Activated naive CD4-positive, alpha-beta T cell treated with anti-CD3 and anti-CD28 coated beads, Interleukin-2, amount 10 ng/mL, durations not matched to agents 7 days and 5 days (primary cell): ENCODE data around the gene FGF11.

Experiments
- CTCF ChIA-PET: fragments of 350-600 bp; sonication (Branson Sonifier 250); formaldehyde crosslinking; loops from one replicate; lab custom pipeline; 2021; ENCODE audit warnings: antibody characterized with exemption; lab: Charles Lee
- DNase-seq: peaks from one replicate; pipeline ENCODE4 v3.0.0-alpha.2; 2020
- H3K27ac Mint-ChIP-seq: one replicate; pipeline ENCODE4 v1.8.0; 2021; ENCODE audit warnings: mild to moderate bottlenecking, moderate library complexity, mixed read lengths
- H3K27me3 Mint-ChIP-seq: one replicate; pipeline ENCODE4 v1.8.0; 2021; ENCODE audit warnings: mild to moderate bottlenecking, mixed read lengths
- H3K36me3 Mint-ChIP-seq: one replicate; pipeline ENCODE4 v1.8.0; 2021; ENCODE audit warnings: mixed read lengths
- H3K4me1 Mint-ChIP-seq: one replicate; pipeline ENCODE4 v1.8.0; 2021; ENCODE audit warnings: mixed read lengths
- H3K4me3 Mint-ChIP-seq: one replicate; pipeline ENCODE4 v1.8.0; 2021; ENCODE audit warnings: mild to moderate bottlenecking, moderate library complexity, mixed read lengths
- H3K9me3 Mint-ChIP-seq: one replicate; pipeline ENCODE4 v1.8.0; 2021; ENCODE audit warnings: mixed read lengths

FGF11 gene

GRCh38 chr17:7429722-7430121 lies 9.6 kb upstream of the FGF11 start:
- Mint-ChIP-seq H3K4me3 (no peak overlapping the region), H3K4me1 (peaks cover under 1% of the 10 kb centered on the region), H3K27me3 (peaks cover 8% of the 10 kb centered on the region), H3K9me3 (no peaks in the 10 kb centered on the region), H3K27ac (no peak overlapping the region), H3K36me3 (no peaks in the 10 kb centered on the region)
- DNase-seq, result no peak
- CTCF ChIA-PET, result no interaction called here

GRCh38 chr17:7431231-7431630 lies 8.1 kb upstream of the FGF11 start:
- CTCF ChIA-PET, result interaction anchor here (1.3 kb wide), 1 partner anchor 76 kb away, joined by 4 read pairs; the partner anchor contains the start of gene TMEM95
- H3K36me3 Mint-ChIP-seq, result peaks cover 2% of the 10 kb centered on the region
- peaks cover 13% of the 10 kb centered on the region for H3K4me1 Mint-ChIP-seq
- H3K4me3 Mint-ChIP-seq, result no peak overlapping the region
- DNase-seq, result no peak
- H3K27me3 Mint-ChIP-seq, result peaks cover 5% of the 10 kb centered on the region
- no peak overlapping the region for H3K27ac Mint-ChIP-seq
- no peaks in the 10 kb centered on the region for H3K9me3 Mint-ChIP-seq

GRCh38 chr17:7432296-7432695 lies 7.0 kb upstream of the FGF11 start:
- Mint-ChIP-seq H3K9me3 (no peaks in the 10 kb centered on the region), H3K4me3 (no peak overlapping the region), H3K27me3 (peaks cover 5% of the 10 kb centered on the region), H3K36me3 (peaks cover 5% of the 10 kb centered on the region), H3K4me1 (peaks cover 23% of the 10 kb centered on the region), H3K27ac (no peak overlapping the region)
- CTCF ChIA-PET, result interaction anchor here (1.3 kb wide), 1 partner anchor 77 kb away, joined by 4 read pairs; the partner anchor contains the start of gene TMEM95
- no peak for DNase-seq

- H3K4me3 Mint-ChIP-seq, result peak overlapping the region; percentile 94
- peaks cover 51% of the 10 kb centered on the region for H3K4me1 Mint-ChIP-seq
- CTCF ChIA-PET, result interaction anchor here (0.9 to 4.3 kb wide), 29 partner anchors 8 to 251 kb away, joined by 3 to 56 read pairs (median 6); partner anchors contain the start of genes ACAP1, CHRNB1, MPDU1 and PLSCR3
- DNase-seq, result peak; percentile 79
- H3K27ac Mint-ChIP-seq, result peak overlapping the region; percentile 97
- H3K27me3 Mint-ChIP-seq, result peaks cover 34% of the 10 kb centered on the region
- no peaks in the 10 kb centered on the region for H3K9me3 Mint-ChIP-seq
- peaks cover 22% of the 10 kb centered on the region for H3K36me3 Mint-ChIP-seq
Measured at GRCh38 chr17:7435676-7436555, 3.4 kb upstream of the FGF11 start.

GRCh38 chr17:7436556-7437368 lies 2.5 kb upstream of the FGF11 start:
- Mint-ChIP-seq H3K27me3 (peaks cover 42% of the 10 kb centered on the region), H3K4me1 (peaks cover 52% of the 10 kb centered on the region), H3K9me3 (no peaks in the 10 kb centered on the region), H3K27ac (peak overlapping the region; percentile 97), H3K36me3 (peaks cover 24% of the 10 kb centered on the region), H3K4me3 (peak overlapping the region; percentile 94)
- CTCF ChIA-PET, result interaction anchor here (0.7 to 4.3 kb wide), 32 partner anchors 7 to 250 kb away, joined by 3 to 56 read pairs (median 5); partner anchors contain the start of genes ACAP1, CHRNB1, MPDU1 and PLSCR3
- DNase-seq, result peak; percentile 86

- no peak for DNase-seq
- Mint-ChIP-seq H3K27me3 (peaks cover 49% of the 10 kb centered on the region), H3K4me1 (peaks cover 52% of the 10 kb centered on the region), H3K27ac (no peak overlapping the region), H3K4me3 (peak overlapping the region; percentile 94), H3K9me3 (no peaks in the 10 kb centered on the region), H3K36me3 (peaks cover 26% of the 10 kb centered on the region)
- CTCF ChIA-PET, result interaction anchor here (0.7 to 4.3 kb wide), 24 partner anchors 8 to 250 kb away, joined by 3 to 56 read pairs (median 6); partner anchors contain the start of genes ACAP1, MPDU1, PLSCR3 and SLC2A4
Measured at GRCh38 chr17:7437369-7437863, 1.9 kb upstream of the FGF11 start.

- Mint-ChIP-seq H3K27ac (peak overlapping the region; percentile 90), H3K4me3 (peak overlapping the region; percentile 87), H3K9me3 (no peaks in the 10 kb centered on the region), H3K4me1 (peaks cover 52% of the 10 kb centered on the region), H3K27me3 (peaks cover 55% of the 10 kb centered on the region), H3K36me3 (peaks cover 26% of the 10 kb centered on the region)
- CTCF ChIA-PET, result interaction anchor here (1.2 to 4.3 kb wide), 3 partner anchors 40 to 122 kb away, joined by 3 to 56 read pairs (median 8); partner anchors contain the start of gene TMEM95
- peak; percentile 84 for DNase-seq
Measured at GRCh38 chr17:7437950-7438614, 1.2 kb upstream of the FGF11 start.

- Mint-ChIP-seq H3K27ac (no peak overlapping the region), H3K4me3 (peak overlapping the region; percentile 87), H3K9me3 (no peaks in the 10 kb centered on the region), H3K27me3 (peaks cover 63% of the 10 kb centered on the region), H3K4me1 (peaks cover 52% of the 10 kb centered on the region), H3K36me3 (peaks cover 31% of the 10 kb centered on the region)
- CTCF ChIA-PET, result interaction anchor here (1.2 to 4.3 kb wide), 4 partner anchors 39 to 122 kb away, joined by 3 to 56 read pairs (median 7); partner anchors contain the start of gene TMEM95
- no peak for DNase-seq
Measured at GRCh38 chr17:7438656-7439460, 454 bp upstream of the FGF11 start.

- H3K27me3 Mint-ChIP-seq, result peaks cover 77% of the 10 kb centered on the region
- H3K36me3 Mint-ChIP-seq, result peaks cover 33% of the 10 kb centered on the region
- no peaks in the 10 kb centered on the region for H3K9me3 Mint-ChIP-seq
- H3K4me3 Mint-ChIP-seq, result peak overlapping the region; percentile 87
- DNase-seq, result peak; percentile 64
- CTCF ChIA-PET, result interaction anchor here (1.0 to 2.8 kb wide), 6 partner anchors 11 to 120 kb away, joined by 3 to 12 read pairs (median 4); partner anchors contain the start of gene TMEM256
- H3K27ac Mint-ChIP-seq, result no peak overlapping the region
- peaks cover 55% of the 10 kb centered on the region for H3K4me1 Mint-ChIP-seq
Measured at GRCh38 chr17:7440113-7440833, 961 bp downstream of the FGF11 start.

GRCh38 chr17:7440834-7441195 lies 1.5 kb downstream of the FGF11 start:
- H3K27ac Mint-ChIP-seq, result no peak overlapping the region
- H3K4me3 Mint-ChIP-seq, result peak overlapping the region; percentile 87
- peaks cover 57% of the 10 kb centered on the region for H3K4me1 Mint-ChIP-seq

GRCh38 chr17:7441266-7441665 lies 2.0 kb downstream of the FGF11 start:
- CTCF ChIA-PET, result interaction anchor here (1.0 to 2.8 kb wide), 5 partner anchors 73 to 246 kb away, joined by 3 to 12 read pairs (median 4); partner anchors contain the start of gene TP53
- no peaks in the 10 kb centered on the region for H3K9me3 Mint-ChIP-seq
- no peak overlapping the region for H3K27ac Mint-ChIP-seq
- H3K4me1 Mint-ChIP-seq, result peaks cover 57% of the 10 kb centered on the region
- DNase-seq, result no peak
- H3K4me3 Mint-ChIP-seq, result no peak overlapping the region
- H3K27me3 Mint-ChIP-seq, result peaks cover 87% of the 10 kb centered on the region
- peaks cover 34% of the 10 kb centered on the region for H3K36me3 Mint-ChIP-seq

More at GRCh38 chr17:7440834-7441195, 1.5 kb downstream of the FGF11 start:
- CTCF ChIA-PET, result interaction anchor here (1.0 to 2.8 kb wide), 5 partner anchors 74 to 246 kb away, joined by 3 to 12 read pairs (median 4); partner anchors contain the start of gene TP53
- H3K27me3 Mint-ChIP-seq, result peaks cover 83% of the 10 kb centered on the region
- no peaks in the 10 kb centered on the region for H3K9me3 Mint-ChIP-seq
- DNase-seq, result no peak
- peaks cover 37% of the 10 kb centered on the region for H3K36me3 Mint-ChIP-seq

GRCh38 chr17:7442142-7442541 lies 2.8 kb downstream of the FGF11 start:
- Mint-ChIP-seq H3K36me3 (peaks cover 35% of the 10 kb centered on the region), H3K4me3 (no peak overlapping the region), H3K9me3 (no peaks in the 10 kb centered on the region), H3K27ac (no peak overlapping the region), H3K27me3 (peaks cover 96% of the 10 kb centered on the region), H3K4me1 (peaks cover 51% of the 10 kb centered on the region)
- no peak for DNase-seq
- CTCF ChIA-PET, result interaction anchor here (1.0 to 2.8 kb wide), 2 partner anchors 86 to 119 kb away, joined by 3 to 12 read pairs; no protein-coding TSS in a partner anchor
